ENCODE measurements around the gene TAPBPL. TPM values are rescaled to one million over a fixed set of nuclear protein-coding genes. Genes with fewer than 3 reads are reported as not detected.

TAPBPL gene
- total and polyA plus RNA-seq, 2 of the 13 experiments (the other 11 are each of a cell fraction or from before 2014, with no cell fraction given), result 10.0 to 14.5 TPM

GRCh38 chr12:6470375-6471163 lies 18.7 kb downstream of the TAPBPL start, which contains the start of gene VAMP1 (continued):
- no peak for TF ChIP-seq ZNF646 (CRISPR knock-in tag; IDR thresholded peaks at IDR 0.05)
- no peak for TF ChIP-seq CHD4 (IDR thresholded peaks at IDR 0.05; ENCODE audit: borderline replicate concordance, low read length)
- no peak for TF ChIP-seq ZNF234 (CRISPR knock-in tag; conservative IDR thresholded peaks at IDR 0.05)
- TF ChIP-seq NR2F2 (IDR thresholded peaks at IDR 0.05; ENCODE audit: borderline replicate concordance, low read depth), result peak; percentile 21; the same call in 1 of the 2 replicates
- TF ChIP-seq KLF13 (CRISPR knock-in tag; IDR thresholded peaks at IDR 0.05), result no peak
- TF ChIP-seq STAT6 (CRISPR knock-in tag; IDR thresholded peaks at IDR 0.05; ENCODE audit: borderline replicate concordance), result peak; percentile 78; the same call in 1 of the 2 replicates
- TF ChIP-seq GATAD1 (CRISPR knock-in tag; IDR thresholded peaks at IDR 0.05), result peak; percentile 35; the same call in 1 of the 2 replicates
- TF ChIP-seq TBX3 (IDR thresholded peaks at IDR 0.05; ENCODE audit: borderline replicate concordance), result no peak
- peak; percentile 63; the same call in 1 of the 2 replicates for TF ChIP-seq HNRNPUL1 (IDR thresholded peaks at IDR 0.05; ENCODE audit: low read depth, low read length)
- TF ChIP-seq ZUFSP (CRISPR knock-in tag; IDR thresholded peaks at IDR 0.05; ENCODE audit: borderline replicate concordance), result no peak
- TF ChIP-seq ZNF609 (CRISPR knock-in tag; IDR thresholded peaks at IDR 0.05; ENCODE audit: borderline replicate concordance), result 0 out of 2 replicates have a peak, but pooled peaks have one; percentile 31

Measured in HepG2 (cell line).